AG09319 (cell line): ENCODE measurements around the gene ZFP28.
A peak's percentile ranks its signal among the peaks of the same experiment; 100 is the strongest.

Experiments
- DNase-seq: peaks from one replicate; pipeline ENCODE4 v3.0.0-alpha.2; 2010; ENCODE audit warnings: low read depth; ENCODE audit errors: extremely low read depth
- TF ChIP-seq, protein P1 (sequence below): IDR thresholded peaks from 2 replicates; pipeline ENCODE4 v1.5.1; 2011; ENCODE audit warnings: low read depth, mild to moderate bottlenecking, inconsistent platforms, low read length, moderate library complexity

ZFP28 gene

DNA sequence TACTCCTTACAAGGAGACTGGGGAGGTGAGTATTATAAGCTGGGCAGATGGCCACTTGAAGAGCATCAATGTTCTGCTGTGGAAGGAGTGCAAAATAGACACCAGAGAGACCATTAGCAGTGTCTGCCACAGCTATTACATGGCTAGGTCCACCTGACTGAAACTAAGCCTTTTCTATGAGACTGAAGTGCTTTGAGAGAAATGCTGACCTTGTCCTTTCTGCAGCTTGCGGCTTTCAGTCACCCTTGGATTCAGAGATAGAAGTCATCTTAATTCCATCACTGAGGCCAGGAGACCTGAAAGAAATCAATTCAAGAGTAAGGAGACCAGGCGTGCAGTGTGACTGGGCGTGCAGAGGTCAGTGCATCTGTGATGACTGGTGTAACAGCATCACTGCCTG lies 1.3 kb upstream of the ZFP28 start:
- DNase-seq = no peak
- TF ChIP-seq, protein P1, sequence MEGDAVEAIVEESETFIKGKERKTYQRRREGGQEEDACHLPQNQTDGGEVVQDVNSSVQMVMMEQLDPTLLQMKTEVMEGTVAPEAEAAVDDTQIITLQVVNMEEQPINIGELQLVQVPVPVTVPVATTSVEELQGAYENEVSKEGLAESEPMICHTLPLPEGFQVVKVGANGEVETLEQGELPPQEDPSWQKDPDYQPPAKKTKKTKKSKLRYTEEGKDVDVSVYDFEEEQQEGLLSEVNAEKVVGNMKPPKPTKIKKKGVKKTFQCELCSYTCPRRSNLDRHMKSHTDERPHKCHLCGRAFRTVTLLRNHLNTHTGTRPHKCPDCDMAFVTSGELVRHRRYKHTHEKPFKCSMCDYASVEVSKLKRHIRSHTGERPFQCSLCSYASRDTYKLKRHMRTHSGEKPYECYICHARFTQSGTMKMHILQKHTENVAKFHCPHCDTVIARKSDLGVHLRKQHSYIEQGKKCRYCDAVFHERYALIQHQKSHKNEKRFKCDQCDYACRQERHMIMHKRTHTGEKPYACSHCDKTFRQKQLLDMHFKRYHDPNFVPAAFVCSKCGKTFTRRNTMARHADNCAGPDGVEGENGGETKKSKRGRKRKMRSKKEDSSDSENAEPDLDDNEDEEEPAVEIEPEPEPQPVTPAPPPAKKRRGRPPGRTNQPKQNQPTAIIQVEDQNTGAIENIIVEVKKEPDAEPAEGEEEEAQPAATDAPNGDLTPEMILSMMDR = no peak

DNA sequence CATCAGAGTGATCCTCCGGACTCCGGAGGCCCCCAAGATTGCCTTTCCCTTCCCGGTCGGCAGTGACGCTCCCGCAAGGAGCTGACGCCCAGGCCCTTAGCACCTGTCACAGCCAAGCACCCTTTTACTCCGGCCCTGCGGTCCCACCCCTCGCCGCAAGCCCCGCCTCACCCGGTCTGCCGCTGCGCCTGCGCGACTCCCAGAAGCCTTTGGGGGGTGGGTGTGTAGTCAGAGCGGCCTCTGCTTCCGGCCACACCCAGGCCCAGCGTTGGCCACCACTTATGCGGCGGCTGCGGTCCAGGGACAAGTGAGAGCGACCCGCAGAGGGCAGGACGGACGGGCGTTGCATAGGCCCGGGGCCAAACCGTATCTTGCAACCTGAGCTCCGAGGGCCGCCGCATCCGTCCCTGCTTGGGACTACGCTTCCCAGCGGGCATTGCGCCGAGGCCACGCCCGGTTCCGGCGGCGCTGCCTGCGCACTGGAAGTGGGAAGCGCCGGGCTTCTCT lies 441 bp upstream of the ZFP28 start:
- TF ChIP-seq, protein P1 = no peak
- DNase-seq = peak; percentile 57

DNA sequence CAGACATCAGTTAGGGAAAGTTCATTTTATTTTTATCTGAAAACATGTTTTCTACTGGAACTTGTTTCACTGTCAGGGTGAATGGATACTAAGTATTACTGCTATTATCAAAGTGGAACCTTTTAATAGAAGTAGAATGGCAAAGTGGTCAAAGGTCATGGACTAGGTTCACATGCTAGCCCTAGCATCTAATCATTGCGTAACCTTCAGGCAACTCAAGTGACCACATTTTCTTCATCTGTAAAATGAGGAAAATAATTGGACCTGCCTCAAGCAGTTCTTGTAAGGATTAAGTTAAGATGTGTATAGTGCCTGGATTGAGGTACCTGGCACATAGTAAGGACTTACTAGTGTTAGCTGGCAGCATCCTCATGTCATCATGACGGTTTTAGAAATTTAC lies 5.0 kb downstream of the ZFP28 start:
- TF ChIP-seq, protein P1 = no peak
- DNase-seq = no peak

DNA sequence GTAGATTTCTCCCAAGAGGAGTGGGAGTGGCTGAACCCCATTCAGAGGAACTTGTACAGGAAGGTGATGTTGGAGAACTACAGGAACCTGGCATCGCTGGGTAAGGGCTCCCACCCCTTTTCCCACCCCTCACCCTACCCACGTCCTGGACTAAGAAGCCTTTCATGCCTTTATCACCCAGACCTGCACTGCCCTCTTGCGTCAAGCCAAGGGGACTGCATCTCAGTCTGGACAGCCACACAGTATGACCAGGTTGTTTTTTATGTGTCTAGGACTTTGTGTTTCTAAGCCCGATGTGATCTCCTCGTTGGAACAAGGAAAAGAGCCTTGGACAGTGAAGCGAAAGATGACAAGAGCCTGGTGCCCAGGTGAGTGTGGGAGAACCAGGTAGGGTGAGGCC lies 8.8 kb downstream of the ZFP28 start:
- DNase-seq = no peak
- TF ChIP-seq, protein P1 = no peak

GRCh38 chr19:56554272-56554869 lies 15.6 kb downstream of the ZFP28 start:
- DNase-seq = no peak
- TF ChIP-seq, protein P1 = no peak

GRCh38 chr19:56562766-56563165 lies 24.0 kb downstream of the ZFP28 start:
- TF ChIP-seq, protein P1 = no peak
- no peak for DNase-seq

GRCh38 chr19:56566904-56567273 lies 28.1 kb downstream of the ZFP28 start:
- no peak for DNase-seq
- TF ChIP-seq, protein P1 = no peak
